Activated CD4-positive, alpha-beta T cell treated with anti-CD3 and anti-CD28 coated beads, Interleukin-2, amount 10 ng/mL, durations not matched to agents 7 days and 5 days (primary cell): ENCODE measurements around the gene SLC39A10. TPM values are rescaled to one million over a fixed set of nuclear protein-coding genes. Genes with fewer than 3 reads are reported as not detected.

Experiments used
- CTCF ChIA-PET: fragments of 350-600 bp; sonication (Branson Sonifier 250); formaldehyde crosslinking; loops from one replicate; lab custom pipeline; 2021; ENCODE audit warnings: antibody characterized with exemption; lab: Charles Lee
- POLR2A ChIA-PET: fragments of 350-600 bp; sonication (Branson Sonifier 250); formaldehyde crosslinking; loops from one replicate; lab custom pipeline; 2021; ENCODE audit warnings: antibody characterized with exemption; lab: Charles Lee
- DNase-seq: peaks from one replicate; pipeline ENCODE4 v3.0.0-alpha.2; 2020
- H3K27ac Mint-ChIP-seq: one replicate; pipeline ENCODE4 v1.8.0; 2021; ENCODE audit warnings: mild to moderate bottlenecking, moderate library complexity, mixed read lengths
- H3K27me3 Mint-ChIP-seq: one replicate; pipeline ENCODE4 v1.8.0; 2021; ENCODE audit warnings: mixed read lengths
- H3K36me3 Mint-ChIP-seq: one replicate; pipeline ENCODE4 v1.8.0; 2021; ENCODE audit warnings: low read depth, mixed read lengths
- H3K4me1 Mint-ChIP-seq: one replicate; pipeline ENCODE4 v1.8.0; 2021; ENCODE audit warnings: mixed read lengths
- H3K4me3 Mint-ChIP-seq: one replicate; pipeline ENCODE4 v1.8.0; 2021; ENCODE audit warnings: mild to moderate bottlenecking, moderate library complexity, mixed read lengths
- H3K9me3 Mint-ChIP-seq: one replicate; pipeline ENCODE4 v1.8.0; 2021; ENCODE audit warnings: mixed read lengths
- total RNA-seq, 2 experiments: library from RNA; stranded (reverse); gene quantifications; one replicate each; pipeline ENCODE4 v1.2.3, GENCODE V29; 2021

The SLC39A10 gene
- total RNA-seq, 2 experiments from 2014 or later: 46.9 to 55.6 TPM

DNA sequence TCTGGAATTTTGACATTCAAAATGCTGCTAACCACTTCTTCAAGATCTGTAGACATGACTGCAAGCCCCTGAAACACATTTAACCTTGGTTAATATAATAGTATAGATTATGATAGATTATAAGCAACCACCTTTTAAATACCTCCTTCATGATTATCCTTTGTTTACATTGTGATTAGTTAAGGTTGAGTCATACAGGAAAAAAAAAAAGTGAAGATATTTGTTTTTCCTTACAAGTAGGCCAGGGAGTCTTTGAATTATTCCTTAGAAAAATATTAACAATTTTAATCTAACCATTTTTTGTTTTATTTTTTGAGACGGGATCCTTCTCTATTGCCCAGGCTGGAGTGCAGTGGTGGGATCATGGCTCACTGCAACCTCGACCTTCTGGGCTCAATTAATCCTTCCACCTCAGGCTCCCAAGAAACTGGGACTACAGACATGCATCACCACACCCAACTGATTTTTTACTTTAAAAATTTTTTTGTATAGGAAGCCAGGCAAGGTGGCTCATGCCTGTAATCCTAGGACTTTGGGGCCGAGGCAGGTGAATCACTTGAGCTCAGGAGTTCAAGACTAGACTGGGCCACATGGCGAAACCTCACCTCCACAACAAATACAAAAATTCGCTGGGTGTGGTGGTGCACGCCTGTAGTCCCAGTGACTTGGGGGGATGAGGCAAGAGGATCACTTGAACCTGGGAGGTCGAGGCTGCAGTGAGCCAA is 99.4 kb downstream of the SLC39A10 start:
- Mint-ChIP-seq H3K27me3 (peaks cover 4% of the 10 kb centered on the region), H3K4me3 (no peak overlapping the region), H3K9me3 (peaks cover 7% of the 10 kb centered on the region), H3K27ac (no peak overlapping the region), H3K4me1 (no peaks in the 10 kb centered on the region), H3K36me3 (no peaks in the 10 kb centered on the region)
- DNase-seq: no peak
- CTCF ChIA-PET: no interaction called here
- POLR2A ChIA-PET: no interaction called here

- POLR2A ChIA-PET: no interaction called here
- Mint-ChIP-seq H3K9me3 (peaks cover 7% of the 10 kb centered on the region), H3K27me3 (peaks cover 6% of the 10 kb centered on the region), H3K27ac (no peak overlapping the region), H3K4me1 (no peaks in the 10 kb centered on the region), H3K36me3 (no peaks in the 10 kb centered on the region), H3K4me3 (no peak overlapping the region)
- CTCF ChIA-PET: interaction anchor here (1.5 kb wide), 1 partner anchor 9 kb away, joined by 3 read pairs; no protein-coding TSS in a partner anchor
- DNase-seq: no peak
These were observed 101.8 kb downstream of the SLC39A10 start for GRCh38 chr2:195758846-195759245.

- ChIA-PET CTCF (interaction anchor here (1.1 to 1.5 kb wide), 2 partner anchors 10 to 28 kb away, joined by 3 read pairs; no protein-coding TSS in a partner anchor), POLR2A (no interaction called here)
- DNase-seq: no peak
- Mint-ChIP-seq H3K4me1 (no peaks in the 10 kb centered on the region), H3K9me3 (peaks cover 7% of the 10 kb centered on the region), H3K36me3 (no peaks in the 10 kb centered on the region), H3K27me3 (peaks cover 6% of the 10 kb centered on the region), H3K4me3 (no peak overlapping the region), H3K27ac (no peak overlapping the region)
These were observed 102.9 kb downstream of the SLC39A10 start for GRCh38 chr2:195759877-195760276.

DNA sequence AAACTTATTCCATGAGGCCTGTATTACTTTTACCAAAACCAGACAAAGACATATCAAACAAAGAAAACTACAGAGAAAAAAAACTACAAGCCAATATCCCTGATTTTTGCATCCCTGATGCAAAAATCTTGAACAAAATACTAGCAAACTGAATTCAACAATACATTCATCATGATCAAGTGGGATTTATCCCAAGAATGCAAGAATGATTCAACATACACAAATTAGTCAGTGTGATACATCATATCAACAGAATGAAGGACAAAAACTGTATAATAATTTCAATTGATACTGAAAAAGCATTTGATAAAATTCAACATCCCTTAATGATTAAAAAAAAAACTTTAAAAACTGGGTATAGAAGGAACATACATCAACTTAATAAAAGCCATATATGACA is 106.8 kb downstream of the SLC39A10 start:
- Mint-ChIP-seq H3K27ac (no peak overlapping the region), H3K9me3 (peaks cover 9% of the 10 kb centered on the region), H3K4me1 (no peaks in the 10 kb centered on the region), H3K4me3 (no peak overlapping the region), H3K36me3 (no peaks in the 10 kb centered on the region), H3K27me3 (peaks cover 8% of the 10 kb centered on the region)
- no peak for DNase-seq
- CTCF ChIA-PET: interaction anchor here (0.6 kb wide), 1 partner anchor 96 kb away, joined by 4 read pairs; no protein-coding TSS in a partner anchor
- POLR2A ChIA-PET: no interaction called here

GRCh38 chr2:195766691-195767090 is 109.7 kb downstream of the SLC39A10 start:
- no peak overlapping the region for H3K27ac Mint-ChIP-seq
- peaks cover 4% of the 10 kb centered on the region for H3K27me3 Mint-ChIP-seq
- DNase-seq: no peak
- POLR2A ChIA-PET: no interaction called here
- no peaks in the 10 kb centered on the region for H3K4me1 Mint-ChIP-seq
- CTCF ChIA-PET: no interaction called here
- no peaks in the 10 kb centered on the region for H3K36me3 Mint-ChIP-seq
- peaks cover 2% of the 10 kb centered on the region for H3K9me3 Mint-ChIP-seq
- H3K4me3 Mint-ChIP-seq: no peak overlapping the region

- Mint-ChIP-seq H3K4me1 (no peaks in the 10 kb centered on the region), H3K27me3 (peaks cover 2% of the 10 kb centered on the region), H3K27ac (no peak overlapping the region), H3K36me3 (no peaks in the 10 kb centered on the region), H3K9me3 (peaks cover 2% of the 10 kb centered on the region), H3K4me3 (no peak overlapping the region)
- ChIA-PET CTCF (no interaction called here), POLR2A (no interaction called here)
- DNase-seq: no peak
These were observed 111.4 kb downstream of the SLC39A10 start for GRCh38 chr2:195768431-195768830.

DNA sequence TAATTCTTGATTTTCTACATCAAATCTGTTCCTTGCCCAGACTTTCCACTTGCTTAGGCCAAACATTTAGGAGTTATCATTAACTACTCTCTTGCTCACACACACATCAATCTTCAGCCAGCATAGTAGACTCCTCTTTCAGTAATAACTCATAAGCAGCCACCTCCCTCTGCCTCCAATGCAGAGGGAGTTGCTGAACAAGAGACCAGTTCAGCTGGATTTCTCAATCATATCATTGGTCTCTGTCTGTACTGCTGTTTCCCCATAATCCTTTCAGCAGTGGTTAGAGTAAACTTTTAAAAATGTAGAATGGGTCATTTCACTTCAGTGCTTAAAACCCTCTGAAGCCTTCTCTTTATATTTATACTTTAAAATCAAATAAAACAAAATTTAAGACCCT is 112.9 kb downstream of the SLC39A10 start:
- Mint-ChIP-seq H3K9me3 (peaks cover 2% of the 10 kb centered on the region), H3K4me3 (no peak overlapping the region), H3K27me3 (peaks cover 2% of the 10 kb centered on the region), H3K27ac (no peak overlapping the region), H3K4me1 (no peaks in the 10 kb centered on the region), H3K36me3 (no peaks in the 10 kb centered on the region)
- POLR2A ChIA-PET: no interaction called here
- CTCF ChIA-PET: no interaction called here
- DNase-seq: no peak

GRCh38 chr2:195779491-195779890 is 122.5 kb downstream of the SLC39A10 start:
- ChIA-PET POLR2A (no interaction called here), CTCF (interaction anchor here (0.7 kb wide), 1 partner anchor 52 kb away, joined by 3 read pairs; no protein-coding TSS in a partner anchor)
- Mint-ChIP-seq H3K4me3 (no peak overlapping the region), H3K36me3 (no peaks in the 10 kb centered on the region), H3K4me1 (no peaks in the 10 kb centered on the region), H3K27me3 (peaks cover 5% of the 10 kb centered on the region), H3K9me3 (no peaks in the 10 kb centered on the region), H3K27ac (no peak overlapping the region)
- no peak for DNase-seq

DNA sequence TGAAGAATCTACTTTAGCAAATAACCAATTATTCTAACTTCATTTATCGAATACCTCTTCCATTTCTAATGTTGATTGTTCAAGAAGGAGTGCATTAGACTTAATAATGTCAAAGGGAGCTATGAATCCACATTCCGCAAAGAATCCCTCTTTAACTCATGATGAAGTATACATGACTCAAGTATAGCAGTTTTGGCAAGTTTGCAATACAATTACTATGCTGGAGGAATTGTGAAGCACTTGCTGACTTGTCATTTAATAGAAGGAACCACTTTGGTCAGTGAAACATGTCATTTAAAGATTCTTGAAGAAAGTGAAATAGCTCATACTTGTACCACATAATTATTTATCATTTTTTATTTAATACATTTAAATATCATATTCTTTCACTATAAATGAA is 125.1 kb downstream of the SLC39A10 start:
- ChIA-PET CTCF (no interaction called here), POLR2A (no interaction called here)
- no peaks in the 10 kb centered on the region for H3K36me3 Mint-ChIP-seq
- H3K27me3 Mint-ChIP-seq: peaks cover 5% of the 10 kb centered on the region
- no peak overlapping the region for H3K27ac Mint-ChIP-seq
- no peaks in the 10 kb centered on the region for H3K4me1 Mint-ChIP-seq
- no peak overlapping the region for H3K4me3 Mint-ChIP-seq
- H3K9me3 Mint-ChIP-seq: no peaks in the 10 kb centered on the region
- DNase-seq: no peak
